H1 (cell line): Measurements from ENCODE around the gene HCK. TPM values are rescaled to one million over a fixed set of nuclear protein-coding genes. Genes with fewer than 3 reads are reported as not detected.

Experiments
- CTCF ChIA-PET: fragments of 300-600 bp; sonication (Branson Sonifier 250); formaldehyde crosslinking; loops from one replicate; lab custom pipeline; 2021; ENCODE audit not compliant: partially characterized antibody; lab: Charles Lee
- POLR2A ChIA-PET: fragments of 300-600 bp; sonication (Branson Sonifier 250); formaldehyde crosslinking; loops from one replicate; lab custom pipeline; 2021; ENCODE audit warnings: inconsistent platforms; ENCODE audit not compliant: partially characterized antibody; lab: Charles Lee
- DNase-seq, 2 experiments: peaks; one replicate each; pipeline versions ENCODE4 v3.0.0 to v3.0.0-alpha.2; 2010 to 2022; ENCODE audit warnings: low spot score in 2 of 2, low read depth in 1 of 2, mixed read lengths in 1 of 2
- FAIRE-seq: peaks from 2 replicates; lab custom pipeline; 2011; peaks lifted over from hg19 to GRCh38; lab: Jason Lieb, UNC
- H2AFZ ChIP-seq: 2 replicates; pipeline ENCODE4 v1.8.1; 2012; ENCODE audit warnings: low read length, inconsistent platforms
- H2AK5ac ChIP-seq: 2 replicates; pipeline ENCODE4 v1.6.1; 2013; ENCODE audit warnings: low read depth, low read length
- H2BK120ac ChIP-seq: replicated peaks from 2 replicates; pipeline ENCODE3; 2013; ENCODE audit warnings: low read depth, low read length, inconsistent platforms
- H2BK12ac ChIP-seq: 2 replicates; pipeline ENCODE4 v1.6.1; 2013; ENCODE audit warnings: low read depth, low read length
- H2BK15ac ChIP-seq: 2 replicates; pipeline ENCODE4 v1.6.1; 2013; ENCODE audit warnings: low read length
- H2BK20ac ChIP-seq: 2 replicates; pipeline ENCODE4 v1.6.1; 2013; ENCODE audit warnings: low read length
- H2BK5ac ChIP-seq: 2 replicates; pipeline ENCODE4 v1.6.1; 2013; ENCODE audit warnings: low read depth, low read length
- H3K14ac ChIP-seq: 2 replicates; pipeline ENCODE4 v1.6.1; 2013; ENCODE audit warnings: inconsistent platforms; ENCODE audit not compliant: insufficient read length
- H3K18ac ChIP-seq: 2 replicates; pipeline ENCODE4 v1.6.1; 2013; ENCODE audit warnings: low read length; ENCODE audit errors: extremely low read depth
- H3K23ac ChIP-seq: 2 replicates; pipeline ENCODE4 v1.6.1; 2013; ENCODE audit warnings: inconsistent platforms; ENCODE audit not compliant: insufficient read length
- H3K23me2 ChIP-seq: 2 replicates; pipeline ENCODE4 v1.6.1; 2013; ENCODE audit warnings: low read depth, low read length
- H3K27ac ChIP-seq: 2 replicates; pipeline ENCODE4 v1.6.1; 2011; ENCODE audit warnings: low read depth, low read length, inconsistent platforms
- H3K27me3 ChIP-seq, 4 experiments: replicated peaks in 1 of 4; 1 replicate in 1 of 4; 2 replicates in 3 of 4; pipeline versions ENCODE4 v1.6.1 to v1.8.1; 2011 to 2013; ENCODE audit warnings: low read length in 3 of 4, mild to moderate bottlenecking in 3 of 4, inconsistent platforms in 2 of 4, mixed read lengths in 2 of 4, moderate library complexity in 1 of 4; ENCODE audit not compliant: control insufficient read depth in 3 of 4, insufficient read depth in 3 of 4; ENCODE audit errors: extremely low read depth in 1 of 4
- H3K36me3 ChIP-seq, 4 experiments: 2 replicates each; pipeline versions ENCODE4 v1.6.1 to v1.8.1; 2011 to 2013; ENCODE audit warnings: mild to moderate bottlenecking in 4 of 4, low read length in 3 of 4, moderate library complexity in 2 of 4, control low read depth in 1 of 4, inconsistent platforms in 1 of 4; ENCODE audit not compliant: insufficient read depth in 4 of 4, control insufficient read depth in 2 of 4
- H3K4ac ChIP-seq: replicated peaks from 2 replicates; pipeline ENCODE3; 2013; ENCODE audit warnings: low read length, low read depth, mixed read lengths, inconsistent platforms; ENCODE audit not compliant: insufficient read length
- H3K4me1 ChIP-seq, 4 experiments: replicated peaks in 1 of 4; 1 replicate in 1 of 4; 2 replicates in 3 of 4; pipeline versions ENCODE4 v1.6.1 to v1.8.1; 2011 to 2013; ENCODE audit warnings: low read length in 3 of 4, inconsistent platforms in 2 of 4, mixed read lengths in 1 of 4; ENCODE audit not compliant: insufficient read depth in 4 of 4, control insufficient read depth in 3 of 4
- H3K4me2 ChIP-seq, 2 experiments: 2 replicates each; pipeline versions ENCODE4 v1.6.1 to v1.8.1; 2011 to 2013; ENCODE audit warnings: low read depth in 2 of 2, low read length in 2 of 2, control low read depth in 1 of 2, inconsistent platforms in 1 of 2, mild to moderate bottlenecking in 1 of 2; ENCODE audit not compliant: insufficient read depth in 1 of 2
- H3K4me3 ChIP-seq, 4 experiments: fragments of 200-600, 300-600 bp in 1 of 4; sonication (generic), shearing (Covaris generic), sonication (Bioruptor Twin) in 1 of 4; 2 replicates each; pipeline versions ENCODE4 v1.5.1 to v1.8.1; 2011 to 2016; ENCODE audit warnings: low read length in 4 of 4, low read depth in 3 of 4, control low read depth in 2 of 4, inconsistent platforms in 2 of 4, mild to moderate bottlenecking in 2 of 4, mixed read lengths in 1 of 4, moderate library complexity in 1 of 4; ENCODE audit not compliant: insufficient read depth in 2 of 4; ENCODE audit errors: extremely low read depth in 1 of 4
- H3K56ac ChIP-seq: replicated peaks from 2 replicates; pipeline ENCODE3; 2013; ENCODE audit warnings: low read depth, mild to moderate bottlenecking, mixed read lengths, low read length, inconsistent platforms; ENCODE audit not compliant: insufficient read length
- H3K79me1 ChIP-seq: 2 replicates; pipeline ENCODE4 v1.6.1; 2013; ENCODE audit warnings: low read depth, low read length, control low read depth
- H3K79me2 ChIP-seq, 2 experiments: 2 replicates each; pipeline versions ENCODE4 v1.6.1 to v1.8.1; 2012 to 2013; ENCODE audit warnings: low read length in 2 of 2, mild to moderate bottlenecking in 2 of 2, inconsistent platforms in 1 of 2; ENCODE audit not compliant: insufficient read depth in 2 of 2, control insufficient read depth in 1 of 2
- H3K9ac ChIP-seq, 4 experiments: replicated peaks in 1 of 4; 1 replicate in 1 of 4; 2 replicates in 3 of 4; pipeline versions ENCODE4 v1.6.1 to v1.8.1; 2011 to 2013; ENCODE audit warnings: low read depth in 3 of 4, low read length in 3 of 4, control low read depth in 2 of 4, mild to moderate bottlenecking in 2 of 4, moderate library complexity in 2 of 4, inconsistent platforms in 1 of 4; ENCODE audit errors: extremely low read depth in 1 of 4
- H3K9me3 ChIP-seq, 2 experiments: 2 replicates each; pipeline versions ENCODE4 v1.6.1 to v1.8.1; 2012 to 2013; ENCODE audit warnings: mild to moderate bottlenecking in 2 of 2, moderate library complexity in 2 of 2, control low read depth in 1 of 2, inconsistent platforms in 1 of 2, low read depth in 1 of 2, low read length in 1 of 2, mixed read lengths in 1 of 2; ENCODE audit not compliant: insufficient read depth in 2 of 2
- H4K20me1 ChIP-seq, 2 experiments: replicated peaks in 1 of 2; 2 replicates each; pipeline versions ENCODE3 to v1.8.1; 2011 to 2013; ENCODE audit warnings: inconsistent platforms in 2 of 2, low read length in 2 of 2, mild to moderate bottlenecking in 1 of 2; ENCODE audit not compliant: insufficient read depth in 2 of 2, control insufficient read depth in 1 of 2
- H4K5ac ChIP-seq: 2 replicates; pipeline ENCODE4 v1.6.1; 2013; ENCODE audit warnings: low read length, low read depth, mixed read lengths, inconsistent platforms; ENCODE audit not compliant: insufficient read length
- H4K8ac ChIP-seq: 2 replicates; pipeline ENCODE4 v1.8.0; 2013; ENCODE audit warnings: mild to moderate bottlenecking, moderate library complexity, low read length, inconsistent platforms; ENCODE audit not compliant: insufficient read depth; ENCODE audit errors: extremely low read depth
- H4K91ac ChIP-seq: replicated peaks from 2 replicates; pipeline ENCODE3; 2013; ENCODE audit warnings: low read length, mixed read lengths, inconsistent platforms; ENCODE audit not compliant: insufficient read length
- CHD1 ChIP-seq: IDR thresholded peaks from 2 replicates; pipeline ENCODE4 v1.6.1; 2012; ENCODE audit warnings: low read depth, low read length, improper control_type of control experiment
- EGR1 ChIP-seq: IDR thresholded peaks from 2 replicates; pipeline ENCODE4 v1.6.1; 2011; ENCODE audit warnings: low read depth, low read length, borderline replicate concordance
- EP300 ChIP-seq, 2 experiments: IDR thresholded peaks; 1 replicate in 1 of 2; 2 replicates in 1 of 2; pipeline ENCODE4 v1.6.1; 2011 to 2012; ENCODE audit warnings: low read depth in 2 of 2, low read length in 2 of 2, mild to moderate bottlenecking in 2 of 2, borderline replicate concordance in 1 of 2, inconsistent platforms in 1 of 2, moderate library complexity in 1 of 2
- FOSL1 ChIP-seq: IDR thresholded peaks from 2 replicates; pipeline ENCODE4 v1.6.1; 2011; ENCODE audit warnings: mild to moderate bottlenecking, low read depth, low read length, moderate library complexity; ENCODE audit not compliant: insufficient read depth
- MAX ChIP-seq: IDR thresholded peaks from 2 replicates; pipeline ENCODE4 v1.6.1; 2012; ENCODE audit warnings: inconsistent platforms
- PHF8 ChIP-seq: fragments of 200-600 bp; sonication (generic); conservative IDR thresholded peaks from 2 replicates; pipeline ENCODE4 v1.7.1; 2012; ENCODE audit warnings: low read depth, mild to moderate bottlenecking, inconsistent platforms, low read length, moderate library complexity
- SUZ12 ChIP-seq: fragments of 200-600 bp; sonication (generic); IDR thresholded peaks from 2 replicates; pipeline ENCODE4 v1.6.1; 2012; ENCODE audit warnings: mild to moderate bottlenecking, inconsistent platforms, low read length, moderate library complexity, mixed read lengths
- TEAD4 ChIP-seq: IDR thresholded peaks from 2 replicates; pipeline ENCODE4 v1.6.1; 2012; ENCODE audit warnings: low read depth, low read length, inconsistent platforms, mixed read lengths
- USF2 ChIP-seq: IDR thresholded peaks from 2 replicates; pipeline ENCODE4 v1.6.1; 2011; ENCODE audit warnings: low read length, improper control_type of control experiment
- WGBS, 2 experiments: shearing (Covaris generic) in 1 of 2; methylation state at CpG; one replicate each; pipeline versions ENCODE4 v1.1.6 to v1.1.7; 2013 to 2015; ENCODE audit warnings: low lambda C conversion rate in 2 of 2, mixed read lengths in 2 of 2, inconsistent platforms in 1 of 2, low coverage in 1 of 2, missing lambda C conversion rate in 1 of 2; ENCODE audit not compliant: insufficient replicate concordance in 2 of 2, insufficient coverage in 1 of 2, insufficient read length in 1 of 2; ENCODE audit errors: extremely low coverage in 1 of 2, missing lambda C conversion rate in 1 of 2; 5-methylcytosine and 5-hydroxymethylcytosine counted together
- polyA plus RNA-seq, 7 experiments: library from polyadenylated mRNA; depleted of rRNA in 3 of 7; stranded (reverse) in 5 of 7; unstranded in 2 of 7; fragments of >200 nt in 5 of 7; fragments of 200-250 nt in 2 of 7; gene quantifications; 1 replicate in 5 of 7; 2 replicates in 1 of 7; 4 replicates in 1 of 7; pipeline versions ENCODE4 v1.2.1 to v1.2.3, GENCODE V29; 2011 to 2013; ENCODE audit warnings: missing spikeins in 2 of 7, mixed read lengths in 2 of 7
- total RNA-seq: library from RNA; stranded (reverse); fragmentation: NEBNext Ultra II Directional; extraction: Animal tissue kit (Norgen Biotek cat#: 25700); gene quantifications from 2 replicates; pipeline ENCODE4 v1.2.1, GENCODE V29; 2021

The HCK gene
- total and polyA plus RNA-seq, 2 of the 8 experiments (the other 6 are each of a cell fraction or from before 2014, with no cell fraction given) = 0.37 to 4.3 TPM

- Histone ChIP-seq H3K27me3 (no peaks in the 10 kb centered on the region; a peak in 1 of 7 replicates), H3K18ac (peak overlapping the region; percentile 84; the same call in 1 of the 2 replicates), H3K23ac (no peak overlapping the region), H2BK20ac (peak overlapping the region; percentile 100), H4K5ac (peak overlapping the region; percentile 42), H2BK12ac (no peak overlapping the region), H3K23me2 (no peaks in the 10 kb centered on the region), H4K8ac (no peak overlapping the region), H2BK120ac (peak overlapping the region; percentile 84), H3K27ac (peak overlapping the region; percentile 62; the same call in 1 of the 2 replicates), H3K4ac (no peak overlapping the region), H3K9ac (no peak overlapping the region; a peak in 1 of 7 replicates), H3K14ac (no peak overlapping the region), H3K4me2 (peak overlapping the region; percentile 38 to 56), H2BK15ac (no peak overlapping the region; the same call in 1 of the 2 replicates), H2BK5ac (peak overlapping the region; percentile 53; the same call in 1 of the 2 replicates), H3K79me2 (no peaks in the 10 kb centered on the region), H3K56ac (peak overlapping the region; percentile 24), H4K20me1 (no peaks in the 10 kb centered on the region), H3K4me3 (peak overlapping the region in 3 of 4 experiments; percentile 2 to 19 (median 3); a peak in 3 of 8 replicates), H2AFZ (no peak overlapping the region), H2AK5ac (no peak overlapping the region; the same call in 1 of the 2 replicates), H3K36me3 (no peaks in the 10 kb centered on the region; a peak in 1 of 8 replicates), H3K4me1 (peaks cover 17 to 26% (median 24%) of the 10 kb centered on the region in 4 experiments), H4K91ac (peak overlapping the region; percentile 57), H3K9me3 (peaks cover 4 to 7% of the 10 kb centered on the region in 2 experiments; a peak in 3 of 4 replicates), H3K79me1 (no peaks in the 10 kb centered on the region)
- FAIRE-seq (peak; percentile 99), DNase-seq (peak in 1 of 2 experiments; percentile 50)
- ChIA-PET CTCF (interaction anchor here (0.6 to 11.9 kb wide), 18 partner anchors 10 to 272 kb away, joined by 3 to 176 read pairs (median 6); partner anchors contain the start of genes PDRG1 and TM9SF4), POLR2A (interaction anchor here (0.7 to 2.4 kb wide), 7 partner anchors 20 to 156 kb away, joined by 3 to 14 read pairs (median 4); partner anchors contain the start of gene TM9SF4)
- 30% methylated on average over 5 of the region's 5 CpGs; no CpG with 5 or more reads in 1 of the 2 experiments for WGBS, 2 experiments
- TF ChIP-seq EP300 (IDR thresholded peaks at IDR 0.05; ENCODE audit: borderline replicate concordance in 1 of 2, low read depth in 2 of 2, low read length in 2 of 2) (peak in 1 of 2 experiments; percentile 63; a peak in 1 of 3 replicates), FOSL1 (no peak), USF2 (no peak), PHF8 (no peak), CHD1 (no peak), EGR1 (0 out of 2 replicates have a peak, but pooled peaks have one; percentile 28), SUZ12 (no peak), MAX (no peak), TEAD4 (peak; percentile 92)
Observed at GRCh38 chr20:32089637-32090362, 37.8 kb downstream of the HCK start.
